Measurements from ENCODE around the gene PSMB4.

The PSMB4 gene

GRCh38 chr1:151444783-151445177, 45.4 kb downstream of the PSMB4 start:
- DNase-seq = no peak

GRCh38 chr1:151447696-151448095, 48.3 kb downstream of the PSMB4 start:
- DNase-seq = no peak

Measured in NCI-H1105 treated with DMSO at 0.1 percent for 48 hours (cell line).